Stimulated activated CD8-positive, alpha-beta memory T cell treated with anti-CD3 and anti-CD28 coated beads, Interleukin-4, amount 100 ng/mL, for 4 hours (primary cell): ENCODE results near the gene FCGR3A.
A peak's percentile ranks its signal among the peaks of the same experiment; 100 is the strongest.
"Not testable (repeated sequence)": the region's sequence is repeated elsewhere in the genome, so short reads cannot be mapped to it uniquely, and the experiment has no call there.

ENCODE experiments used
- DNase-seq, 2 donors: peaks; one replicate each; pipeline ENCODE4 v3.0.0-alpha.2; 2020; ENCODE audit warnings: low read depth in 2 of 2, low spot score in 1 of 2

FCGR3A gene

GRCh38 chr1:161531986-161532643 lies 17.5 kb downstream of the FCGR3A start:
- no peak for DNase-seq

GRCh38 chr1:161530671-161531641 lies 18.7 kb downstream of the FCGR3A start:
- DNase-seq: peak; percentile 76 to 95

GRCh38 chr1:161530158-161530557 lies 19.5 kb downstream of the FCGR3A start:
- DNase-seq: peak; percentile 41 to 62

GRCh38 chr1:161529463-161530104 lies 20.0 kb downstream of the FCGR3A start:
- DNase-seq: not testable (repeated sequence)

GRCh38 chr1:161528550-161528949 lies 21.1 kb downstream of the FCGR3A start:
- DNase-seq: not testable (repeated sequence)

- not testable (repeated sequence) for DNase-seq
Observed at GRCh38 chr1:161525918-161526317, 23.7 kb downstream of the FCGR3A start.

- not testable (repeated sequence) for DNase-seq
Observed at GRCh38 chr1:161525321-161525720, 24.3 kb downstream of the FCGR3A start.

GRCh38 chr1:161524742-161525291 lies 24.8 kb downstream of the FCGR3A start:
- DNase-seq: not testable (repeated sequence)

GRCh38 chr1:161523817-161524741 lies 25.5 kb downstream of the FCGR3A start, which contains the start of gene HSPA6:
HSPA6 (plus strand) TSS chr1:161524540; CDS start chr1:161524659, 119 bp downstream.
- DNase-seq: peak; percentile 49 to 87

GRCh38 chr1:161523041-161523816 lies 26.4 kb downstream of the FCGR3A start:
- DNase-seq: not testable (repeated sequence)

- DNase-seq: not testable (repeated sequence)
Observed at GRCh38 chr1:161513953-161514352, 35.7 kb downstream of the FCGR3A start.

- DNase-seq: not testable (repeated sequence)
Observed at GRCh38 chr1:161513448-161513780, 36.2 kb downstream of the FCGR3A start.

- DNase-seq: not testable (repeated sequence)
Observed at GRCh38 chr1:161512636-161513447, 36.8 kb downstream of the FCGR3A start.

- DNase-seq: no peak
Observed at GRCh38 chr1:161511756-161512060, 37.9 kb downstream of the FCGR3A start.

- no peak for DNase-seq
Observed at GRCh38 chr1:161511018-161511755, 38.4 kb downstream of the FCGR3A start.

GRCh38 chr1:161510477-161510876 lies 39.1 kb downstream of the FCGR3A start:
- DNase-seq: no peak

- DNase-seq: no peak
Observed at GRCh38 chr1:161506336-161507223, 43.0 kb downstream of the FCGR3A start.
